Breast epithelium (tissue), 3 donors: Measurements from ENCODE around the gene ST8SIA5. TPM values are rescaled to one million over a fixed set of nuclear protein-coding genes. Genes with fewer than 3 reads are reported as not detected.

Experiments
- total RNA-seq, 3 donors: library from RNA; depleted of rRNA; stranded (reverse); fragments of >200 nt; gene quantifications; one replicate each; pipeline ENCODE4 v1.1.0, GENCODE V29; 2016

ST8SIA5 gene
- total RNA-seq, 3 donors from 2014 or later = 0.29 to 0.33 TPM; not detected in 1

Other genes starting within 250 kb of the ST8SIA5 start
- 1 to 10 TPM in 1 of 3 donors, under 1 TPM in 2; 0.59 to 1.6 (median 0.80) TPM for gene LOXHD1, start 99.8 kb downstream of the ST8SIA5 start, total RNA-seq
- gene PIAS2, start 160.5 kb upstream of the ST8SIA5 start, total RNA-seq = 10 to 100 TPM; 28.2 to 37.0 (median 30.6) TPM
- 10 to 100 TPM in 1 of 3 donors, 1 to 10 TPM in 2; 8.2 to 16.8 (median 9.1) TPM for gene KATNAL2, start 160.5 kb upstream of the ST8SIA5 start, total RNA-seq